ENCODE results near the gene MBNL1.

MBNL1 gene

GRCh38 chr3:152271501-152272236, 2.9 kb downstream of the MBNL1 start:
- no peak for DNase-seq

GRCh38 chr3:152272771-152273242, 4.1 kb downstream of the MBNL1 start:
- DNase-seq: no peak

- DNase-seq: no peak
Observed at GRCh38 chr3:152276681-152277080, 8.0 kb downstream of the MBNL1 start.

GRCh38 chr3:152277198-152277597, 8.5 kb downstream of the MBNL1 start:
- no peak for DNase-seq

- no peak for DNase-seq
Observed at GRCh38 chr3:152278756-152279427, 10.2 kb downstream of the MBNL1 start.

GRCh38 chr3:152279479-152279878, 10.8 kb downstream of the MBNL1 start:
- DNase-seq: no peak

- DNase-seq: no peak
Observed at GRCh38 chr3:152280539-152280938, 11.8 kb downstream of the MBNL1 start.

GRCh38 chr3:152281133-152281713, 12.5 kb downstream of the MBNL1 start:
- no peak for DNase-seq

- no peak for DNase-seq
Observed at GRCh38 chr3:152282813-152283212, 14.1 kb downstream of the MBNL1 start.

GRCh38 chr3:152283492-152284381, 15.0 kb downstream of the MBNL1 start:
- no peak for DNase-seq

GRCh38 chr3:152284906-152285305, 16.2 kb downstream of the MBNL1 start:
- no peak for DNase-seq

- no peak for DNase-seq
Observed at GRCh38 chr3:152285509-152285908, 16.8 kb downstream of the MBNL1 start.

GRCh38 chr3:152287898-152288576, 19.3 kb downstream of the MBNL1 start:
- no peak for DNase-seq

GRCh38 chr3:152288681-152289080, 20.0 kb downstream of the MBNL1 start:
- no peak for DNase-seq

GRCh38 chr3:152289708-152290107, 21.0 kb downstream of the MBNL1 start:
- DNase-seq: no peak

- DNase-seq: no peak
Observed at GRCh38 chr3:152290374-152290773, 21.6 kb downstream of the MBNL1 start.

- no peak for DNase-seq
Observed at GRCh38 chr3:152291238-152291637, 22.5 kb downstream of the MBNL1 start.

GRCh38 chr3:152291649-152292066, 22.9 kb downstream of the MBNL1 start:
- no peak for DNase-seq

GRCh38 chr3:152292366-152292765, 23.6 kb downstream of the MBNL1 start:
- no peak for DNase-seq

- DNase-seq: no peak
Observed at GRCh38 chr3:152293347-152294006, 24.7 kb downstream of the MBNL1 start.
